Activated naive CD8-positive, alpha-beta T cell treated with anti-CD3 and anti-CD28 coated beads, Interleukin-2, amount 50 U/mL, for 16 hours (primary cell): ENCODE measurements around the gene KIR3DL1.
"Not testable (repeated sequence)": the region's sequence is repeated elsewhere in the genome, so short reads cannot be mapped to it uniquely, and the experiment has no call there.

ENCODE experiments used
- DNase-seq: peaks from one replicate; pipeline ENCODE4 v3.0.0-alpha.2; 2020; ENCODE audit warnings: low read depth, low spot score

Gene KIR3DL1

DNA sequence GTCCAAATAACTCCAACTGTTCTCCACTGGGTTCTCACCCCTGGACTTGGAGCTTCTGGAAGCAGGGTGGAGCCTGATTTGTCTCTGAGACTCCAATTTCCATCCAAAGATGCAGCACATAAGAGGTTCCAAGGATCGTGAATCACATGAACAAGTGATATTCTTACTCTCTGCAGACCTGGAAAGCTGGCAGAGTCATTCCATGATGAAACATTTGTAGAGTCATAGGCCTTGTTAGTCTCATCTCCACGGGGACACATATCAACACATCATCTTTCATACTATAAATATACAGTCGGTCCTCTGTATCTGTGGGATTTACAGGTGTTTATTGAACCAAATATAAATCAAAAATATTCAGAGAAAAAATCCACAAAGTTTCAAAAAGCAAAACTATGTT, 1.7 kb upstream of the KIR3DL1 start:
- not testable (repeated sequence) for DNase-seq

DNA sequence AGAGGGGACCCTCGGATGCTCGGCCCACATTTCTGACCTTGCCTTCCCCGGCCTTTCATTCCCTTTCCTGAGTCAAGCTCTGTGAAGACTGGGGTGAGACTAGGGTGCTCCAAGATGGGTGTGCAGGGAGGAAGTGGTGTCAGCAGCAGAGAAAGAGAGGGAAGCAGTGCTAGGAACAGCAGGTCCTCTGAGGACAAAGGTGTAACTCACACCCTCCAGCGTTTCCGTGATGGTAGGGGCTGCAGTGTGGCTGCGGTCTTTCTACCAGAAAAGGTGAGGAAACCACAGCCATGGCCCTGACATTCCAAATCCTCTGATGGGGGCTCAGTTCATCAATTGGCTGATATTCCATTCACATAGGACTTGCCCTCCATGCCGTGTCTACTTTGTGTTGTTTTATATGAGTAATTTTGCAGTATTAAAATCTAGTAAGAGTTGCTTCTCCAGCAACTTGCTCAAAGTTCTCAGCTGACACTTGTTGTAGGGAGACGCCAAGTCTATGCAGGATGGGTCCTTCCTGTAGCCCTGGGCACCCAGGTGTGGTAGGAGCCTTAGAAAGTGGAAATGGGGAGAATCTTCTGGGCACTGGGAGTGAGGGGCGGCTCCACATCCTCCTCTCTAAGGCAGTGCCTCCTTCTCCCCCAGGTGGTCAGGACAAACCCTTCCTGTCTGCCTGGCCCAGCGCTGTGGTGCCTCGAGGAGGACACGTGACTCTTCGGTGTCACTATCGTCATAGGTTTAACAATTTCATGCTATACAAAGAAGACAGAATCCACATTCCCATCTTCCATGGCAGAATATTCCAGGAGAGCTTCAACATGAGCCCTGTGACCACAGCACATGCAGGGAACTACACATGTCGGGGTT, 1.6 kb downstream of the KIR3DL1 start:
- DNase-seq, result no peak

DNA sequence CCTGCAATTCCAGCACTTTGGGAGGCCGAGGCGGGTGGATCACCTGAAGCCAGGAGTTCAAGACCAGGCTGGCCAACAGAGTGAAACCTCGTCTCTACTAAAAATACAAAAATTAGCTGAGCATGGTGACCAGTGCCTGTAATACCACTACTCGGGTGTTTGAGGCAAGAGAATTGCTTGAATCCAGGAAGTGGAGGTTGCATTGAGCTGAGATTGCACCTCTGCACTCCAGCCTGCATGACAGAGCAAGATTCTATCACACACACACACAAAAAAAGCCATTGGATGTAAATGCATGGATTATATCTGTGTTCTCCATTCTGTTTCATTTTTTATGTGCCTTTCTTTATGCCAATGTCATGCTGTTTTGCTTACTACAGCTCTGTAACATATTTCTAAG, 8.1 kb downstream of the KIR3DL1 start:
- DNase-seq, result not testable (repeated sequence)

DNA sequence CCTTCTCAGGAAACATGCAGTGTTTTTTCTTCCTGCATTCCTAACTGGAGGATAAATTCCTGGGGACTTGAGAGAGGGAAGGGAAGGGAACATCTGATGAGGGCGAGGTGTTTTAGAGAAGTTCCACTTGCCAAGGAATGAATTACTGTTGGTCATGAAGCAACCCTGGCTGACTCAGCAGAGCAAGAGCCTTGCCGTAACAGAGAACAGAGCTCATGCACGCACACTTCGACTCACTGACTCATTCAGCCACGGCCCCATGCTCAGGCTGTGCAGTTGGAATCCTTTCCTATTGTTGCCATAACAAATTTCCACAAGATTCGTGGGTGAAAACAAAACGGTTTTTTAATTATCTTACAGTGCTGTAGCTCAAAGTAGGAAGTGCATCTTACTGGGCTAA, 9.1 kb downstream of the KIR3DL1 start:
- DNase-seq, result not testable (repeated sequence)

DNA sequence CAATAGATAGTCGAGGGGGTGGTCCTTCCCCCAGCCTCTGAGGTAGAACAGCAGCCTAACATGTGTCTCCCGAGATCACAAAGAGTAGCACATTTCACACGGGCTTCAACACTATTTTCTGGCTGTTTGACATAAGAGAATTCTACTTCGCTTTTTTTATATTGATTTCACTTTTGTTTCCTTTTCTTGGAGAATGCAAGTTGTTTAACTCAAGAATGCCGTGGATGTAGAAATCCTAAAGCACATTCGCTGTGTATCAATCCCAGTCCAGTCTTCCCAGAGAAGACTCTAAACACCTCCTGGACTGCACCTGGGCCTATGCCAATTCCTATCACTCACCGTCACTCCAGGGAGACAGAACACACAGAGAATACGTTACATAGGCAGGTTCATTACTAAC, 11.8 kb downstream of the KIR3DL1 start:
- not testable (repeated sequence) for DNase-seq

DNA sequence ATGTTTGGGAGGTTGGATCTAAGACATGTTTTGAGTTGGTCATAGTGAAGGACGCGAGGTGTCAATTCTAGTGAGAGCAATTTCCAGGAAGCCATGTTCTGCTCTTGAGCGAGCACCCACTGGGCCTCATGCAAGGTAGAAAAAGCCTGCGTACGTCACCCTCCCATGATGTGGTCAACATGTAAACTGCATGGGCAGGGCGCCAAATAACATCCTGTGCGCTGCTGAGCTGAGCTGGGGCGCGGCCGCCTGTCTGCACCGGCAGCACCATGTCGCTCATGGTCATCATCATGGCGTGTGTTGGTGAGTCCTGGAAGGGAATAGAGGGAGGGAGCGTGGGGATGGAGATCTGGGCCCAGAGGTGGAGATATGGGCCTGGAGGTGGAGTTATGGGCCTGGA, 16.2 kb downstream of the KIR3DL1 start, which contains the start of gene KIR2DS4:
KIR2DS4 (plus strand) TSS at position 181 of the 400 bp plus-strand sequence.
- DNase-seq, result not testable (repeated sequence)

DNA sequence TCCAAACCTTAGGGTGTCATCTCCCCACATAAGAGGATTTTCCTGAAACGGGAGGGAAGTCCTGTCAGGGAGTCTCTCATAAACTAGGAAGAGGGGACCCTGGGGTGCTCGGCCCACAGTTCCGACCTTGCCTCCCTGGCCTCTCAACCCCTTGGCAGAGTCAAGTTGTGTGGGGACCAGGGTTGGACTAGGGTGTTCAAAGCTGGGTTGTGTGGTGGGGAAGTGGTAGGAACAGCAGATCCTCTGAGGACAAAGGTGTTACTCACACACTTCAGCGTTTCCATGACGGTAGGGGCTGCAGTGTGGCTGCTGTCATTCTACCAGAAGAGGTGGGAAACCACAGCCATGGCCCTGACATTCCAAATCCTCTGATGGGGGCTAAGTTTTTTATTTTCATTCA, 18.9 kb downstream of the KIR3DL1 start:
- DNase-seq, result not testable (repeated sequence)

DNA sequence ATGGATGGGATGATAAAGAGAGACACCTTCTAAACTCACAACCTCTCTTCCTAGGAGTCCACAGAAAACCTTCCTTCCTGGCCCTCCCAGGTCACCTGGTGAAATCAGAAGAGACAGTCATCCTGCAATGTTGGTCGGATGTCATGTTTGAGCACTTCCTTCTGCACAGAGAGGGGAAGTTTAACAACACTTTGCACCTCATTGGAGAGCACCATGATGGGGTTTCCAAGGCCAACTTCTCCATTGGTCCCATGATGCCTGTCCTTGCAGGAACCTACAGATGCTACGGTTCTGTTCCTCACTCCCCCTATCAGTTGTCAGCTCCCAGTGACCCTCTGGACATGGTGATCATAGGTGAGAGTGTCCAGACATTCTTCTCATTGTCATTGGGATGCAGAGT, 21.3 kb downstream of the KIR3DL1 start:
- DNase-seq, result not testable (repeated sequence)

DNA sequence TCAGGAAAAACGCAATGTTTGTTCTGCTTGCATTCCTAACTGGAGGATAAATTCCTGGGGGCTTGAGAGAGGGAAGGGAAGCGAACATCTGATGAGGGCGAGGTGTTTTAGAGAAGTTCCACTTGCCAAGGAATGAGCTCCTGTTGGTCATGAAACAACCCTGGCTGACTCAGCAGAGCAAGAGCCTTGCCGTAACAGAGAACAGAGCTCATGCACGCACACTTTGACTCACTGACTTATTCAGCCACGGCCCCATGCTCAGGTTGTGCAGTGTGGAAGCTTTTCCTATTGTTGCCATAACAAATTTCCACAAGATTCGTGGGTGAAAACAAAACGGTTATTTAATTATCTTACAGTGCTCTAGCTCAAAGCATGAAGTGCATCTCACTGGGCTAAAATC, 26.9 kb downstream of the KIR3DL1 start:
- DNase-seq, result not testable (repeated sequence)

DNA sequence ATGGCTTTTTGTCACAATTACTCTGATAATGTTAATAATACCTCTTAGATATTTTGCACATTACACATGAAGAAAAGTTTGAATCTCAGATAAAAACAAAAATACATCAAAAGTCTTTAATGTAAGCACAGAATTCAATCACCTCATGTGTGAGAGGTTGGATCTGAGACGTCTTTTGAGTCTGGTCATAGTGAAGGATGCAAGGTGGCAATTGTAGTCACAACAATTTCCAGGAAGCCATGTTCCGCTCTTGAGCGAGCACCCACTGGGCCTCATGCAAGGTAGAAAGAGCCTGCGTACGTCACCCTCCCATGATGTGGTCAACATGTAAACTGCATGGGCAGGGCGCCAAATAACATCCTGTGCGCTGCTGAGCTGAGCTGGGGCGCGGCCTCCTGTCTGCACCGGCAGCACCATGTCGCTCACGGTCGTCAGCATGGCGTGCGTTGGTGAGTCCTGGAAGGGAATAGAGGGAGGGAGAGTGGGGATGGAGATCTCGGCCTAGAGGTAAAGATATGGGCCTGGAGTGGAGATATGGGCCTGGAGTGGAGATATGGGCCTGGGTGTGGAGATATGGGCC, 33.9 kb downstream of the KIR3DL1 start, which contains the start of gene KIR3DL2:
KIR3DL2 (plus strand) TSS at position 383 of the 580 bp plus-strand sequence; CDS start at position 416, 33 bp downstream.
- not testable (repeated sequence) for DNase-seq

DNA sequence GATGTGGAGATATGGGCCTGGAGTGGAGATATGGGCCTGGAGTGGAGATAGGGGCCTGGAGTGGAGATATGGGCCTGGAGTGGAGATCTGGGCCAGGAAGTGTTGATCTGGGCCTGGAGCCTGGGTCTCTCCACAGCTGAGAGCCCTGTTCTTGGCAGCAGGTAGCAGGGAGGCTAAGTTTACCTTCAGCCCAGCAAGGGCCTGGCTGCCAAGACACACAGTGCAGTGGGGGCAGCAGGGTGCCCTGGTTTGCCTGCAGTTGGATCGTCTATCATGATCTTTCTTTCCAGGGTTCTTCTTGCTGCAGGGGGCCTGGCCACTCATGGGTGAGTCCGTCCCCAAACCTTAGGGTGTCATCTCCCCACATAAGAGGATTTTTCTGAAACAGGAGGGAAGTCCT, 34.7 kb downstream of the KIR3DL1 start:
- DNase-seq, result no peak

DNA sequence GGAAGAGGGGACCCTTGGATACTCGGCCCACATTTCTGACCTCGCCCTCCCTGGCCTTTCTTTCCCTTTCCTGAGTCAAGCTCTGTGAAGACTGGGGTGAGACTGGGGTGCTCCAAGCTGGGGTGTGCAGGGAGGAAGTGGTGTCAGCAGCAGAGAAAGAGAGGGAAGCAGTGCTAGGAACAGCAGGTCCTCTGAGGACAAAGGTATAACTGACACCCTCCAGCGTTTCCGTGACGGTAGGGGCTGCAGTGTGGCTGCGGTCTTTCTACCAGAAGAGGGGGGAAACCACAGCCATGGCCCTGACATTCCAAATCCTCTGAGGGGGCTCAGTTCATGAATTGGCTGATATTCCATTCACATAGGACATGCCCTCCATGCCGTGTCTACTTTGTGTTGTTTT, 35.1 kb downstream of the KIR3DL1 start:
- DNase-seq, result no peak

DNA sequence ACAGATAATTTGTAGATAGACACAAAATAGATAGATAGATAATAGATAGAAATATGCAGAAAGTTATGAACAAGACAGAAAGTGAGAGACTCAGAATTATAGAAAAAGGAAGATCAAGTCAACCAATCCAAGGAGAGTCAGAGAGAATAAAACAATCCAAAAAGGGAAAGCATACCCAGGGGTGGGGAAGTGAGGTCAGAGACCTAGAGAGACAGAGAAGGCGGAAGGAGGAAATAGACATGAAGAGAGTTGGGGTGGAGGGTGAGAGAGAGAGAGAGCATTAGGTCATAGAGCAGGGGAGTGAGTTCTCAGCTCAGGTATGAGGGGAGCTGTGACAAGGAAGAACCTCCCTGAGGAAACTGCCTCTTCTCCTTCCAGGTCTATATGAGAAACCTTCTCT, 39.0 kb downstream of the KIR3DL1 start:
- DNase-seq, result not testable (repeated sequence)

DNA sequence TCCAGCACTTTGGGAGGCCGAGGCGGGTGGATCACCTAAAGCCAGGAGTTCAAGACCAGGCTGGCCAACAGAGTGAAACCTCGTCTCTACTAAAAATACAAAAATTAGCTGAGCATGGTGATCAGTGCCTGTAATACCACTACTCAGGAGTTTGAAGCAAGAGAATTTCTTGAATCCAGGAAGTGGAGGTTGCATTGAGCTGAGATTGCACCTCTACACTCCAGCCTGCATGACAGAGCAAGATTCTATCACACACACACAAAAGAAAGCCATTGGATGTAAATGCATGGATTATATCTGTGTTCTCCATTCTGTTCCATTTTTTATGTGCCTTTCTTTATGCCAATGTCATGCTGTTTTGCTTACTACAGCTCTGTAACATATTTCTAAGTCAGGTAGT, 42.2 kb downstream of the KIR3DL1 start:
- DNase-seq, result not testable (repeated sequence)

DNA sequence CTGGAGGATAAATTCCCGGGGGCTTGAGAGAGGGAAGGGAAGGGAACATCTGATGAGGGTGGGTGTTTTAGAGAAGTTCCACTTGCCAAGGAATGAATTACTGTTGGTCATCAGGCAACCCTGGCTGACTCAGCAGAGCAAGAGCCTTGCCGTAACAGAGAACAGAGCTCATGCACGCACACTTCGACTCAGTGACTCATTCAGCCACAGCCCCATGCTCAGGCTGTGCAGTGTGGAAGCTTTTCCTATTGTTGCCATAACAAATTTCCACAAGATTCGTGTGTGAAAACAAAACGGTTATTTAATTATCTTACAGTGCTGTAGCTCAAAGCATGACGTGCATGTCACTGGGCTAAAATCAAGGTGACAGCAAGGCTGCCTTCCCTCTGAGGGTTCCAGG, 43.2 kb downstream of the KIR3DL1 start:
- DNase-seq, result not testable (repeated sequence)

DNA sequence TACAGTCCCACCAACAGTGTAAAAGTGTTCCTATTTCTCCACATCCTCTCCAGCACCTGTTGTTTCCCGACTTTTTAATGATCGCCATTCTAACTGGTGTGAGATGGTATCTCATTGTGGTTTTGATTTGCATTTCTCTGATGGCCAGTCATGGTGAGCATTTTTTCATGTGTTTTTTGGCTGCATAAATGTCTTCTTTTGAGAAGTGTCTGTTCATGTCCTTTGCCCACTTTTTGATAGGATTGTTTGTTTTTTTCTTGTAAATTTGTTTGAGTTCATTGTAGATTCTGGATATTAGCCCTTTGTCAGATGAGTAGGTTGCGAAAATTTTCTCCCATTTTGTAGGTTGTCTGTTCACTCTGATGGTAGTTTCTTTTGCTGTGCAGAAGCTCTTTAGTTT, 47.2 kb downstream of the KIR3DL1 start:
- not testable (repeated sequence) for DNase-seq

DNA sequence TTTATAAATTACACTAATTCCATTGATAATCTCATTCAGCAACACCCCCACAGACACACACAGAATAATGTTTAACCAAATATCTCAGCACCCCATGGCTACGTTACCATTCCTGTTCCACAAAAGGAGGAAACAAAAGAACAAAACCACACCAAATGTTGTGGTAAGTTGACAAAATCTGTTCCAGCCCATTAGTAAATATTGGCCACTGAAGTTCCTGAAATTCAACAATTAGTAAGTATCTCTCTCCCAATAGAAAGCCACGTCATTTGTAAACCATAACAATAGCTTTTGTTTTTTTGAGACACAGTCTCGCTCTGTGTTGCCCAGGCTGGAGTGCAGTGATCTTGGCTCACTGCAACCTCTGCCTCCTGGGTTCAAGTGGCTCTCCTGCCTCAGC, 55.4 kb downstream of the KIR3DL1 start:
- DNase-seq, result no peak

DNA sequence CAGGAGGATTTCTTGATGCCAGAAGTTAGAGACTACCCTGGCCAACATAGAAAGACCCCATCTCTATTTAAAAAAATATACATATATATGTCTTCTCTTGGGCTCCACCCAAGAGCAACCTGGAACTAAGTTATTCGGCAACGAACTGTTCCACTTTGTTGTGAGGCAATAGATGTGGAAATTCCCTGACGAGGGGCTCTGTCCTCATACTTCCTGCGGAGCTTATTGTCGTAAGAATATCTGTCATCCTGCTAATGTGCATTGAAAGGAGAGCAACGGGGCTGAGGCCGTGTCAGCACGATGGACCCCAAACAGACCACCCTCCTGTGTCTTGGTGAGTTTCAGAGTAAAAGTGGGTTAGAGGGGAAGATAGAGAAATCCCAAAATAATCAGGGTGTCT, 57.7 kb downstream of the KIR3DL1 start, which contains the start of gene FCAR:
FCAR (plus strand) TSS at position 246 of the 400 bp plus-strand sequence; CDS start at position 301, 55 bp downstream.
- DNase-seq, result no peak

DNA sequence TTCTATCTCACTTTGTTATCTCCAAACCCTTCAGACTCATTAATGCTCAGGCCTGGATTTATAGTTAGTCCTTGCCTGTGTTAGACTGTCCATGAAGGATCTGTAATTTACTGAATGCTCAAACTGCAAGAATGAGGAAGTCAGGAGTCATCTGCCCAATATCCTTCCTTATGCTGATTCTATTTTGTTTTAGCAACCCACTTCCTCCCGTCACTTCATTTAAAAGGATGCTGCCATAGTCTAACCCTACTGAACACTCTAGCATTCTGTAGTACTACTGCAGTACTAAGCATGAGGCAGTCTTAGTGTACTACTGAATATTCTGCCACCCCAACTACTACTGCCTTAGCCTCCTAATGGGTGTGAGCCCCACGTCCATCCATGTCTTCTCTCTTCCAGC, 59.2 kb downstream of the KIR3DL1 start:
- DNase-seq, result no peak

DNA sequence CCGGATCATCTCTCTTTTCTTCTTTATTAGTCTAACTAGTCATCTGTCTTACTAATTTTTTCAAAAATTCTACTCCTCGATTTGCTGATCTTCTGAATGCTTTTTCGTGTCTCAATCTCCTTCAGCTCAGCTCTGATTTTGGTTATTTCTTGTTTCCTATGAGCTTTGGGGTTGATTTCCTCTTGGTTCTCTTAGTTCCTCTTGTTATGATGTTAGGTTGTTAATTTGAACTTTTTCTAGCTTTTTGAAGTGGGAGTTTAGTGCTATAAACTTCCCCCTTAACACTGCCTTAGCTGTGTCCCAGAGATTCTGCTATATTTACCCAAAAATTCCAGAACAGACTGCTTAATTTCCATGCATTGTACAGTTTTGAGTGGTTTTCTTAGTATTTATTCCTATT, 61.2 kb downstream of the KIR3DL1 start:
- no peak for DNase-seq
